ENCODE measurements around the gene GDF2. TPM values are rescaled to one million over a fixed set of nuclear protein-coding genes. Genes with fewer than 3 reads are reported as not detected.

The GDF2 gene
- total RNA-seq, 2 experiments from 2014 or later, result not detected

DNA sequence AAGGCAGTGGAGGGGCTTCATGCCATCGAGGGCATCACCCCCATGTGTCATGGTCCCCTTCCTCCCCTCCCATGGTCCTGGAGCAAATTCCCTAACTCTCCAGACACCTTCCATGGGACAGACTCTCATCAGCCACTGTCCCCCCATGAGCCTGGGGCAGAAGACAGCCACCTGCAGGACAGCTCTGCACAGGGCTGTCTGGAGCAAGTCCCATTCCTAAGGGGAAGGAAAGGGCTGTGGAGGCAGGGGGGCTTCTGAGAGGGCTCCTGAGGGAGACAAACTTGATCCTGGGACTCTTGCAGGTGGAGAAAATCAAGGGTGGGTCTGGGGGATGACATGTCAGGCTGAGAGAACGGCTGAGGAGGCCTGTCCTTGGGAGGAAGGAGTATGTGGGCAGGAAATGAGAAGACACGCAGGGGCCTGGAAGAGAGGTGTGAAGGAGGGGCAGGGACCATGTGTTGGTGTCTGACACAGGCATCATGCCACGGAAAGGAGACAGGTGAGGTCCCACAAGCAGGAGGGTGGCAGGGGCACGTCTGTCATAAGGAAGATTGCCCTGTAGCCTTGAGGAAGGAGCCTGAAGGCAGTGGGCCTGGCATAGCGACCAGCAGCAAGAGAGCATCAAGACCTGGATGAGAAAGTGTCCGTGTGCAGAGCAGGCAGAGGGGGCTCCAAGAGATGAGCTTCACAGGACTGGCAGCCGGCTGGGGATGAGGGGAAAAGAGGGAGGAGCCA, 36.7 kb upstream of the GDF2 start:
- CTCF ChIA-PET, result interaction anchor here (0.8 to 1.7 kb wide), 4 partner anchors 11 to 238 kb away, joined by 3 to 7 read pairs (median 3); no protein-coding TSS in a partner anchor
- Mint-ChIP-seq H3K27me3 (ENCODE audit: low read depth) (no peaks in the 10 kb centered on the region), H3K4me3 (no peak overlapping the region), H3K9me3 (no peaks in the 10 kb centered on the region), H3K27ac (no peak overlapping the region), H3K4me1 (ENCODE audit: low read depth) (peaks cover 29% of the 10 kb centered on the region), H3K36me3 (ENCODE audit: low read depth) (no peaks in the 10 kb centered on the region)
- peak; percentile 42 for DNase-seq
- intact Hi-C loops (cut with micrococcal nuclease), result loop anchor here (2.0 kb wide), 1 partner anchor 25 kb away; no protein-coding TSS in a partner anchor

- H3K27me3 Mint-ChIP-seq (ENCODE audit: low read depth), result no peaks in the 10 kb centered on the region
- CTCF ChIA-PET, result interaction anchor here (0.9 to 1.7 kb wide), 5 partner anchors 25 to 261 kb away, joined by 3 to 7 read pairs (median 3); no protein-coding TSS in a partner anchor
- no peak for DNase-seq
- H3K4me3 Mint-ChIP-seq, result no peak overlapping the region
- H3K36me3 Mint-ChIP-seq (ENCODE audit: low read depth), result no peaks in the 10 kb centered on the region
- no peaks in the 10 kb centered on the region for H3K9me3 Mint-ChIP-seq
- intact Hi-C loops (cut with micrococcal nuclease), result loop anchor here (2.0 kb wide), 1 partner anchor 25 kb away; no protein-coding TSS in a partner anchor
- peaks cover 29% of the 10 kb centered on the region for H3K4me1 Mint-ChIP-seq (ENCODE audit: low read depth)
- no peak overlapping the region for H3K27ac Mint-ChIP-seq
Observed at GRCh38 chr10:47286116-47286505, 36.1 kb upstream of the GDF2 start.

GRCh38 chr10:47286591-47287315, 35.5 kb upstream of the GDF2 start:
- Mint-ChIP-seq H3K27ac (no peak overlapping the region), H3K4me3 (no peak overlapping the region), H3K4me1 (ENCODE audit: low read depth) (peaks cover 29% of the 10 kb centered on the region), H3K9me3 (no peaks in the 10 kb centered on the region), H3K27me3 (ENCODE audit: low read depth) (no peaks in the 10 kb centered on the region), H3K36me3 (ENCODE audit: low read depth) (no peaks in the 10 kb centered on the region)
- intact Hi-C loops (cut with micrococcal nuclease), result loop anchor here (2.0 kb wide), 1 partner anchor 26 kb away; no protein-coding TSS in a partner anchor
- no peak for DNase-seq
- CTCF ChIA-PET, result interaction anchor here (0.9 to 1.7 kb wide), 6 partner anchors 25 to 262 kb away, joined by 3 to 7 read pairs (median 3); no protein-coding TSS in a partner anchor

DNA sequence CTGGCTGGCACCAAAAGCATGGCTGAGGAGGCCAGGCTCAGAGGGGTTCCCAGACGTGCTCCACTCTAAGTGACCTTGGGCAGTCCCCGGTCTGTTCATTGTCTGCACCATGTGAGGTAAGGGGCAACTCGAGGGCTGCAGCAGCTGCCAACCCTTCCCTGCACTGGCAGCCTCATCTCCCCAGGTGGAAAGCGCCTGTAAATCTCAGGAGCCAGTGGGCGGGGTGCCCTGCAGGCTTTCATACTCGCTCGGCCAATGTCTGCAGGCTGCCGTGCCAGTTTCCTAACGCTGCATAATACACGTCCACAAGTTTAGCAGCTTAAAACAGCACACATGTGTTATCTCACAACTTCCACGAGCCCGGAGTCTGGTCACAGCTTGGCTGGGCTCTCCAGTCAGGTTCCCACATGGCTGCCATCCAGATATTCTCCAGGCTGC, 34.9 kb upstream of the GDF2 start:
- Mint-ChIP-seq H3K4me3 (no peak overlapping the region), H3K27me3 (ENCODE audit: low read depth) (no peaks in the 10 kb centered on the region), H3K4me1 (ENCODE audit: low read depth) (peaks cover 29% of the 10 kb centered on the region), H3K9me3 (no peaks in the 10 kb centered on the region), H3K27ac (no peak overlapping the region), H3K36me3 (ENCODE audit: low read depth) (no peaks in the 10 kb centered on the region)
- intact Hi-C loops (cut with micrococcal nuclease), result loop anchor here (2.0 kb wide), 1 partner anchor 27 kb away; no protein-coding TSS in a partner anchor
- CTCF ChIA-PET, result interaction anchor here (1.1 to 1.7 kb wide), 3 partner anchors 26 to 262 kb away, joined by 3 to 5 read pairs (median 3); no protein-coding TSS in a partner anchor
- DNase-seq, result no peak

GRCh38 chr10:47287805-47288204, 34.4 kb upstream of the GDF2 start:
- H3K27ac Mint-ChIP-seq, result no peak overlapping the region
- CTCF ChIA-PET, result interaction anchor here (1.7 to 2.2 kb wide), 2 partner anchors 239 to 263 kb away, joined by 5 to 6 read pairs; no protein-coding TSS in a partner anchor
- H3K9me3 Mint-ChIP-seq, result no peaks in the 10 kb centered on the region
- no peak for DNase-seq
- no peak overlapping the region for H3K4me3 Mint-ChIP-seq
- H3K27me3 Mint-ChIP-seq (ENCODE audit: low read depth), result no peaks in the 10 kb centered on the region
- H3K4me1 Mint-ChIP-seq (ENCODE audit: low read depth), result peaks cover 29% of the 10 kb centered on the region
- intact Hi-C loops (cut with micrococcal nuclease), result loop anchor here (2.0 kb wide), 1 partner anchor 27 kb away; no protein-coding TSS in a partner anchor
- H3K36me3 Mint-ChIP-seq (ENCODE audit: low read depth), result no peaks in the 10 kb centered on the region

- H3K27me3 Mint-ChIP-seq (ENCODE audit: low read depth), result no peaks in the 10 kb centered on the region
- no peaks in the 10 kb centered on the region for H3K36me3 Mint-ChIP-seq (ENCODE audit: low read depth)
- DNase-seq, result no peak
- intact Hi-C loops (cut with micrococcal nuclease), result no loop called here
- H3K4me3 Mint-ChIP-seq, result no peak overlapping the region
- CTCF ChIA-PET, result interaction anchor here (2.2 kb wide), 1 partner anchor 240 kb away, joined by 6 read pairs; no protein-coding TSS in a partner anchor
- no peaks in the 10 kb centered on the region for H3K9me3 Mint-ChIP-seq
- H3K4me1 Mint-ChIP-seq (ENCODE audit: low read depth), result peaks cover 29% of the 10 kb centered on the region
- H3K27ac Mint-ChIP-seq, result no peak overlapping the region
Observed at GRCh38 chr10:47288236-47288635, 34.0 kb upstream of the GDF2 start.

GRCh38 chr10:47288916-47289495, 33.2 kb upstream of the GDF2 start:
- no peaks in the 10 kb centered on the region for H3K9me3 Mint-ChIP-seq
- H3K36me3 Mint-ChIP-seq (ENCODE audit: low read depth), result no peaks in the 10 kb centered on the region
- CTCF ChIA-PET, result interaction anchor here (1.0 to 2.2 kb wide), 3 partner anchors 9 to 241 kb away, joined by 3 to 6 read pairs (median 3); partner anchors contain the start of gene GDF10
- H3K4me3 Mint-ChIP-seq, result no peak overlapping the region
- DNase-seq, result no peak
- peaks cover 29% of the 10 kb centered on the region for H3K4me1 Mint-ChIP-seq (ENCODE audit: low read depth)
- intact Hi-C loops (cut with micrococcal nuclease), result no loop called here
- H3K27me3 Mint-ChIP-seq (ENCODE audit: low read depth), result no peaks in the 10 kb centered on the region
- H3K27ac Mint-ChIP-seq, result no peak overlapping the region

DNA sequence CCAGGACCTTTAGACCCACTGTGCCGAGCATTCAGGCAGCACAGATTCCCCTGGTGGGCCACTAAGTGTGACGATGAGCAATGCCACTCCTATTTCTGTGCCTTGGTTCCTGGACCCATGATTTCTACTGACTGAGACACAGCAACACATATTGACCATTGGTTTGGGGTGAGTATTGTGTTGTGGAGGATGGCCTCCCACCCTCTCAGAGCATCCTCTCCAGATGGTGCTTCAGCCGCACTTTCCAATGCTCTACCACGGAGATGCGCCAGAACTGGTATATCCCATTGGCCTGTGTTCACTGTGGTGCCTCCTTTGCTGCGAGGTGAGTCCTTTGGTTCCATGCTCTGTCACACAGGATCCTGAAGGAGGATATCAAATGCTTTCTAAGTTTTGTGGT, 32.3 kb upstream of the GDF2 start:
- Mint-ChIP-seq H3K4me3 (no peak overlapping the region), H3K27me3 (ENCODE audit: low read depth) (no peaks in the 10 kb centered on the region), H3K9me3 (no peaks in the 10 kb centered on the region), H3K36me3 (ENCODE audit: low read depth) (no peaks in the 10 kb centered on the region), H3K27ac (no peak overlapping the region), H3K4me1 (ENCODE audit: low read depth) (peaks cover 26% of the 10 kb centered on the region)
- intact Hi-C loops (cut with micrococcal nuclease), result no loop called here
- DNase-seq, result no peak
- CTCF ChIA-PET, result interaction anchor here (1.0 to 2.2 kb wide), 3 partner anchors 10 to 242 kb away, joined by 3 to 6 read pairs (median 3); partner anchors contain the start of gene GDF10

DNA sequence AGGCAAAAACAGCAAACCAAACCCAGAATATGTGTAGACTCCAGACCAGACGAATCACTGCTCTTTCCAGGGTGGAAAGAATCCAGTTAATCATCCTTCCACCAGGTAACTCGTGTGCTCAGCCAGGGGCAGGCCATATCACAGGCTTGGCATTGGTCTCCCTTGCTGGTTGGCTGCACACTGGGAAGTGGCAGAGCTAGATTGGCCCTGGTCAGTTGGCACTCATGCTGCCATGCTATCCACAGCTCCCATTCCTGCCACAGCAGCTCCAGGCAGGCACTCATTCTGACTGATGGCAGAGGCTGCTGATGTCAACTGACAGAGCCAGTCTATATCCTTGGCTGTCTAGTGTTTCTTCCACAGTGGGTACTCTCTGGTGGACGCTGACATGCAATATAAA, 31.9 kb upstream of the GDF2 start:
- Mint-ChIP-seq H3K27me3 (ENCODE audit: low read depth) (no peaks in the 10 kb centered on the region), H3K4me3 (no peak overlapping the region), H3K9me3 (no peaks in the 10 kb centered on the region), H3K36me3 (ENCODE audit: low read depth) (no peaks in the 10 kb centered on the region), H3K4me1 (ENCODE audit: low read depth) (peaks cover 22% of the 10 kb centered on the region), H3K27ac (no peak overlapping the region)
- DNase-seq, result no peak
- intact Hi-C loops (cut with micrococcal nuclease), result no loop called here
- CTCF ChIA-PET, result interaction anchor here (1.6 kb wide), 1 partner anchor 243 kb away, joined by 3 read pairs; no protein-coding TSS in a partner anchor

DNA sequence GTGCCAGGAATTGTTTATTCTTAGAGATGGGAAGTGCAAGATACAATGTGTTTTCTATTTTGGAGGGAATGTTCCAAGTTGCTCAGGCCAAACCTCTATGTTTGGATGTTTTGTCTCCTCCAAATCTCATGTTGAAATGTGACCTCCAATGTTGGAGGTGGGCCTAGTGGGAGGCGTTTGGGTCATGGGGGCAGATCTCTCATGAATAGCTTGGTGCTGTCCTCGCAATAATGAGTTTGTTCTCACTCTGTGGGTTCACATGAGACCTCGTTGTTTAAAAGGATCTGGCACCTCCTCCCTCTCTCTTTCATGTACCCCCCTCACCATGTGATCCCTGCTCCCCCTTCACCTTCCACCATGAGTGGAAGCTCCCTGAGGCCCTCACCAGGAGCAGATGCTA, 30.6 kb upstream of the GDF2 start:
- H3K27me3 Mint-ChIP-seq (ENCODE audit: low read depth), result no peaks in the 10 kb centered on the region
- H3K4me1 Mint-ChIP-seq (ENCODE audit: low read depth), result peaks cover 9% of the 10 kb centered on the region
- no peak overlapping the region for H3K27ac Mint-ChIP-seq
- H3K4me3 Mint-ChIP-seq, result no peak overlapping the region
- CTCF ChIA-PET, result interaction anchor here (1.6 kb wide), 1 partner anchor 244 kb away, joined by 3 read pairs; no protein-coding TSS in a partner anchor
- no peaks in the 10 kb centered on the region for H3K9me3 Mint-ChIP-seq
- intact Hi-C loops (cut with micrococcal nuclease), result no loop called here
- DNase-seq, result no peak
- H3K36me3 Mint-ChIP-seq (ENCODE audit: low read depth), result no peaks in the 10 kb centered on the region

DNA sequence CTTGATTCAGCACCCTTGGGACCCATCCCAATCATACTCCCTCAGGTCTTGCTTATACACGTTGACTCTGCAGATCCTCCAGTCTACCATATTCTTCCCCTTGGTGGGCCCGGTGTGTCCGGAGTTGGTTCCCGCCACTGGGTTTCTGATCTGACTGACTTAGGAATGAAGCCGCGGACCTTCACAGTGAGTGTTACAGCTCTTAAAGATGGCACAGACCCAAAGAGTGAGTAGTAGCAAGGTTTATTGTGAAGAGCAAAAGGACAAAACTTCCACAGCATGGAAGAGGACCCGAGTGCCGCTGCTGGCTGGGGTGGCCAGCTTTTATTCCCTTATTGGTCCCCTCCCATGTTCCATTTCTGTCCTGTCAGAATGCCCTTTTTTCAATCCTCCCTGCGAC, 28.2 kb upstream of the GDF2 start:
- Mint-ChIP-seq H3K36me3 (ENCODE audit: low read depth) (no peaks in the 10 kb centered on the region), H3K4me1 (ENCODE audit: low read depth) (no peaks in the 10 kb centered on the region), H3K27me3 (ENCODE audit: low read depth) (no peaks in the 10 kb centered on the region), H3K27ac (no peak overlapping the region), H3K9me3 (no peaks in the 10 kb centered on the region), H3K4me3 (no peak overlapping the region)
- no peak for DNase-seq
- CTCF ChIA-PET, result no interaction called here
- intact Hi-C loops (cut with micrococcal nuclease), result no loop called here

DNA sequence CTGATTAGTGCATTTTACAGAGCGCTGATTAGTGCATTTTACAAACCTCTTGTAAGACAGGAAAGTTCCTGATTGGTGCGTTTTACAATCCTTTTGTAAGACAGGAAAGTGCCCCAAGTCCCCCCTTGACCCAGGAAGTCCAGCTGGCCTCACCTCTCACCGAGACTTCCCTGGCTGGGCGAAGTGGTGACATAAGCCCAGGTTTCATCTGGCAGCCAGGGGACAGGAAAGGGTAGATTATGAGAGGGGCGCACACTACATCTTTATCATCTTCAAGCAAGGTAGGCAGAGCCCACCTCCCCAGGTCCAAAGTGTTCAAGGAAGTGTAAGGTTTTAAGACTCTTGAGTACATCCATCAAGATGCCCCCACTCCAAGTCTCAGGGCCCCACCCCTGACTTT, 27.8 kb upstream of the GDF2 start:
- Mint-ChIP-seq H3K9me3 (no peaks in the 10 kb centered on the region), H3K36me3 (ENCODE audit: low read depth) (no peaks in the 10 kb centered on the region), H3K4me3 (no peak overlapping the region), H3K27me3 (ENCODE audit: low read depth) (peaks cover under 1% of the 10 kb centered on the region), H3K27ac (no peak overlapping the region), H3K4me1 (ENCODE audit: low read depth) (peaks cover under 1% of the 10 kb centered on the region)
- DNase-seq, result no peak
- intact Hi-C loops (cut with micrococcal nuclease), result no loop called here
- CTCF ChIA-PET, result no interaction called here

Data from activated naive CD4-positive, alpha-beta T cell treated with anti-CD3 and anti-CD28 coated beads for 36 hours (primary cell).